ENCODE data around the gene ATP13A2. TPM values are rescaled to one million over a fixed set of nuclear protein-coding genes. Genes with fewer than 3 reads are reported as not detected.

Gene ATP13A2
- total RNA-seq, 3 donors from 2014 or later (not counting 1 experiment from before 2014, with no cell fraction given), result 38.7 to 53.6 (median 42.8) TPM

GRCh38 chr1:17016317-17016661, 4.6 kb upstream of the ATP13A2 start:
- ATAC-seq (no peak), DNase-seq (no peak)
- peaks cover 11% of the 10 kb centered on the region for H3K36me3 Mint-ChIP-seq
- intact Hi-C loops (cut with micrococcal nuclease), result no loop called here
- Histone ChIP-seq H3K4me3 (ENCODE audit: low read length) (no peak overlapping the region), H3K27me3 (ENCODE audit: control insufficient read depth, insufficient read depth, low read length) (no peaks in the 10 kb centered on the region), H3K36me3 (ENCODE audit: control insufficient read depth, insufficient read depth, low read length) (peaks cover 29% of the 10 kb centered on the region), H3K4me1 (ENCODE audit: control insufficient read depth, insufficient read depth, low read length) (peaks cover 10% of the 10 kb centered on the region), H3K9me3 (ENCODE audit: control insufficient read depth, insufficient read depth, low read length) (no peaks in the 10 kb centered on the region), H3K27ac (ENCODE audit: low read length) (no peak overlapping the region)
- H3K27me3 Mint-ChIP-seq (ENCODE audit: low read depth in 2 of 2), result no peaks in the 10 kb centered on the region
- H3K27ac Mint-ChIP-seq, result no peak overlapping the region
- H3K4me1 Mint-ChIP-seq, result peaks cover 7% of the 10 kb centered on the region in 2 donors
- WGBS (ENCODE audit: insufficient coverage), result 97% methylated on average over 5 of the region's 5 CpGs
- no peak for TF ChIP-seq CTCF (IDR thresholded peaks at IDR 0.05)
- no peaks in the 10 kb centered on the region for H3K9me3 Mint-ChIP-seq
- H3K4me3 Mint-ChIP-seq, result no peak overlapping the region

GRCh38 chr1:17014671-17015567, 3.2 kb upstream of the ATP13A2 start:
- no peaks in the 10 kb centered on the region for H3K27me3 ChIP-seq (ENCODE audit: control insufficient read depth, insufficient read depth, low read length)
- no peak overlapping the region for H3K27ac ChIP-seq (ENCODE audit: low read length)
- no peak for DNase-seq
- ATAC-seq, result no peak
- H3K4me3 Mint-ChIP-seq, result no peak overlapping the region
- no peaks in the 10 kb centered on the region for H3K27me3 Mint-ChIP-seq (ENCODE audit: low read depth in 2 of 2)
- intact Hi-C loops (cut with micrococcal nuclease), result no loop called here
- 87% methylated on average over 9 of the region's 10 CpGs for WGBS (ENCODE audit: insufficient coverage)
- no peak overlapping the region for H3K4me3 ChIP-seq (ENCODE audit: low read length)
- peaks cover 23% of the 10 kb centered on the region for H3K4me1 ChIP-seq (ENCODE audit: control insufficient read depth, insufficient read depth, low read length)
- no peak overlapping the region for H3K27ac Mint-ChIP-seq
- peaks cover 16% of the 10 kb centered on the region for H3K36me3 ChIP-seq (ENCODE audit: control insufficient read depth, insufficient read depth, low read length)
- peaks cover 11% of the 10 kb centered on the region for H3K36me3 Mint-ChIP-seq
- TF ChIP-seq CTCF (IDR thresholded peaks at IDR 0.05), result no peak
- H3K9me3 ChIP-seq (ENCODE audit: control insufficient read depth, insufficient read depth, low read length), result no peaks in the 10 kb centered on the region
- H3K4me1 Mint-ChIP-seq, result peaks cover 13 to 18% of the 10 kb centered on the region in 2 donors
- no peaks in the 10 kb centered on the region for H3K9me3 Mint-ChIP-seq

- ATAC-seq (no peak), DNase-seq (no peak)
- Histone ChIP-seq H3K4me3 (ENCODE audit: low read length) (no peak overlapping the region), H3K9me3 (ENCODE audit: control insufficient read depth, insufficient read depth, low read length) (no peaks in the 10 kb centered on the region), H3K4me1 (ENCODE audit: control insufficient read depth, insufficient read depth, low read length) (peaks cover 34% of the 10 kb centered on the region), H3K27ac (ENCODE audit: low read length) (no peak overlapping the region), H3K27me3 (ENCODE audit: control insufficient read depth, insufficient read depth, low read length) (no peaks in the 10 kb centered on the region), H3K36me3 (ENCODE audit: control insufficient read depth, insufficient read depth, low read length) (peaks cover 9% of the 10 kb centered on the region)
- Mint-ChIP-seq H3K9me3 (no peaks in the 10 kb centered on the region), H3K36me3 (no peaks in the 10 kb centered on the region), H3K4me1 (peaks cover 5 to 18% of the 10 kb centered on the region in 2 donors), H3K27ac (no peak overlapping the region), H3K27me3 (ENCODE audit: low read depth in 2 of 2) (no peaks in the 10 kb centered on the region), H3K4me3 (no peak overlapping the region)
- WGBS (ENCODE audit: insufficient coverage), result 18% methylated on average over 12 of the region's 13 CpGs
- TF ChIP-seq CTCF (IDR thresholded peaks at IDR 0.05), result no peak
- intact Hi-C loops (cut with micrococcal nuclease), result no loop called here
Observed at GRCh38 chr1:17013491-17014320, 2.0 kb upstream of the ATP13A2 start.

Data from natural killer cell (primary cell).